Stimulated activated CD8-positive, alpha-beta memory T cell treated with anti-CD3 and anti-CD28 coated beads, Interleukin-2, amount 100 ng/mL, for 48 hours (primary cell): ENCODE results near the gene CELF2.
"Not testable (repeated sequence)": the region's sequence is repeated elsewhere in the genome, so short reads cannot be mapped to it uniquely, and the experiment has no call there.

Experiments
- DNase-seq, 2 donors: peaks; one replicate each; pipeline ENCODE4 v3.0.0-alpha.2; 2020; ENCODE audit warnings: low read depth in 2 of 2

Gene CELF2

GRCh38 chr10:11096422-11096821 is 78.8 kb downstream of the CELF2 start:
- no peak for DNase-seq

GRCh38 chr10:11097686-11098085 is 80.0 kb downstream of the CELF2 start:
- DNase-seq, result no peak

GRCh38 chr10:11098666-11099065 is 81.0 kb downstream of the CELF2 start:
- no peak for DNase-seq

GRCh38 chr10:11104772-11105675 is 87.4 kb downstream of the CELF2 start:
- DNase-seq, result no peak

GRCh38 chr10:11105676-11106004 is 88.0 kb downstream of the CELF2 start:
- DNase-seq, result no peak

- no peak for DNase-seq
These were observed 89.1 kb downstream of the CELF2 start for GRCh38 chr10:11106621-11107374.

- DNase-seq, result no peak
These were observed 90.3 kb downstream of the CELF2 start for GRCh38 chr10:11107948-11108347.

- no peak for DNase-seq
These were observed 90.7 kb downstream of the CELF2 start for GRCh38 chr10:11108356-11108755.

GRCh38 chr10:11109590-11109989 is 91.9 kb downstream of the CELF2 start:
- no peak for DNase-seq

GRCh38 chr10:11110539-11110938 is 92.9 kb downstream of the CELF2 start:
- no peak for DNase-seq

- DNase-seq, result no peak
These were observed 93.8 kb downstream of the CELF2 start for GRCh38 chr10:11111490-11111889.

GRCh38 chr10:11112718-11113117 is 95.0 kb downstream of the CELF2 start:
- DNase-seq, result no peak

- DNase-seq, result no peak
These were observed 95.5 kb downstream of the CELF2 start for GRCh38 chr10:11113156-11113555.

- no peak for DNase-seq
These were observed 96.6 kb downstream of the CELF2 start for GRCh38 chr10:11114269-11114668.

GRCh38 chr10:11115337-11115736 is 97.7 kb downstream of the CELF2 start:
- no peak for DNase-seq

GRCh38 chr10:11116361-11116760 is 98.7 kb downstream of the CELF2 start:
- no peak for DNase-seq

GRCh38 chr10:11116817-11117216 is 99.1 kb downstream of the CELF2 start:
- no peak for DNase-seq

- DNase-seq, result no peak
These were observed 101.0 kb downstream of the CELF2 start for GRCh38 chr10:11118686-11119085.

GRCh38 chr10:11119843-11120242 is 102.2 kb downstream of the CELF2 start:
- DNase-seq, result no peak

- DNase-seq, result no peak
These were observed 103.0 kb downstream of the CELF2 start for GRCh38 chr10:11120711-11121110.

GRCh38 chr10:11123892-11124291 is 106.2 kb downstream of the CELF2 start:
- not testable (repeated sequence) for DNase-seq

- DNase-seq, result no peak
These were observed 107.3 kb downstream of the CELF2 start for GRCh38 chr10:11125004-11125403.

- DNase-seq, result not testable (repeated sequence)
These were observed 109.3 kb downstream of the CELF2 start for GRCh38 chr10:11127017-11127416.
